GM12878 (cell line): ENCODE results near the gene PPFIA4. TPM values are rescaled to one million over a fixed set of nuclear protein-coding genes. Genes with fewer than 3 reads are reported as not detected.

Experiments
- ATAC-seq: fragments of 200-7000 bp; cut with Tn5 transposase; 3 replicates; pipeline ENCODE4 v1.9.1; 2020; ENCODE audit warnings: mild to moderate bottlenecking, moderate library complexity
- BruUV-seq: library from RNA; stranded (reverse); fragments of 400-500 nt; replicated peaks from 2 replicates; lab custom pipeline; 2021; lab: Mats Ljungman, UMichigan
- CTCF ChIA-PET: fragments of 300-600 bp; sonication (Branson Sonifier 250); formaldehyde crosslinking; extraction: SDS; loops from one replicate; lab custom pipeline; 2021; ENCODE audit warnings: inconsistent platforms; lab: Yijun Ruan, JAX
- POLR2A ChIA-PET: fragments of 350-600 bp; formaldehyde crosslinking; extraction: SDS; loops from one replicate; lab custom pipeline; 2021; ENCODE audit warnings: inconsistent platforms; lab: Charles Lee
- RAD21 ChIA-PET: fragments of 300-600 bp; sonication (Branson Sonifier 250); formaldehyde crosslinking; loops from one replicate; lab custom pipeline; 2023; ENCODE audit warnings: antibody characterized with exemption; ENCODE audit not compliant: unreplicated experiment; lab: Charles Lee
- SMC1A ChIA-PET: fragments of 300-600 bp; sonication (Branson Sonifier 250); formaldehyde crosslinking; loops from one replicate; lab custom pipeline; 2023; ENCODE audit not compliant: unreplicated experiment, uncharacterized antibody; lab: Charles Lee
- DNase-seq: peaks from one replicate; pipeline ENCODE4 v3.0.0-alpha.2; 2011; ENCODE audit warnings: low read depth, low spot score
- FAIRE-seq: peaks from 3 replicates; lab custom pipeline; 2011; peaks lifted over from hg19 to GRCh38; lab: Jason Lieb, UNC
- H2AFZ ChIP-seq: 2 replicates; pipeline ENCODE4 v1.6.0; 2011; ENCODE audit warnings: low read depth, low read length, control low read depth; ENCODE audit not compliant: control insufficient read depth
- H3K27ac ChIP-seq: 2 replicates; pipeline ENCODE4 v1.5.1; 2011; ENCODE audit warnings: control low read depth; ENCODE audit not compliant: control insufficient read depth, insufficient read depth
- H3K27me3 ChIP-seq, 2 experiments: replicated peaks in 1 of 2; 2 replicates each; pipeline versions ENCODE4 v1.6.0 to v1.6.1; 2011; ENCODE audit warnings: low read length in 1 of 2; ENCODE audit not compliant: control insufficient read depth in 2 of 2, insufficient read depth in 2 of 2
- H3K36me3 ChIP-seq, 2 experiments: 2 replicates each; pipeline ENCODE4 v1.5.1; 2011; ENCODE audit warnings: low read length in 1 of 2; ENCODE audit not compliant: control insufficient read depth in 2 of 2, insufficient read depth in 2 of 2
- H3K4me1 ChIP-seq: 2 replicates; pipeline ENCODE4 v1.6.1; 2011; ENCODE audit warnings: mild to moderate bottlenecking, low read length, moderate library complexity, mixed read lengths; ENCODE audit not compliant: control insufficient read depth, insufficient read depth
- H3K4me2 ChIP-seq: 2 replicates; pipeline ENCODE4 v1.6.0; 2011; ENCODE audit warnings: control low read depth; ENCODE audit not compliant: control insufficient read depth, insufficient read depth
- H3K4me3 ChIP-seq: fragments of 200-600 bp; sonication (generic); 2 replicates; pipeline ENCODE4 v1.5.1; 2016
- H3K79me2 ChIP-seq: 2 replicates; pipeline ENCODE4 v1.6.0; 2011; ENCODE audit warnings: low read length; ENCODE audit not compliant: control insufficient read depth, insufficient read depth
- H3K9ac ChIP-seq: 2 replicates; pipeline ENCODE4 v1.8.0; 2011; ENCODE audit warnings: low read length, control low read depth, mixed read lengths; ENCODE audit not compliant: control insufficient read depth, insufficient read depth
- H3K9me3 ChIP-seq: replicated peaks from 3 replicates; pipeline ENCODE4 v1.5.1; 2011; ENCODE audit warnings: mild to moderate bottlenecking, low read length; ENCODE audit not compliant: control insufficient read depth, insufficient read depth
- H4K20me1 ChIP-seq: 2 replicates; pipeline ENCODE4 v1.6.0; 2011; ENCODE audit not compliant: control insufficient read depth, insufficient read depth
- ASH2L ChIP-seq: fragments of 300-600, 200-600 bp; sonication (generic); IDR thresholded peaks from 2 replicates; pipeline ENCODE4 v1.6.1; 2017; ENCODE audit warnings: low read depth, mild to moderate bottlenecking, borderline replicate concordance
- BCLAF1 ChIP-seq: fragments of 450-650 bp; IDR thresholded peaks from 2 replicates; pipeline ENCODE4 v1.6.1; 2017; ENCODE audit warnings: antibody characterized with exemption, mild to moderate bottlenecking, moderate library complexity
- CHD1 ChIP-seq: IDR thresholded peaks from 2 replicates; pipeline ENCODE4 v1.6.1; 2012; ENCODE audit warnings: low read depth, low read length, improper control_type of control experiment
- CREB1 ChIP-seq: IDR thresholded peaks from 2 replicates; pipeline ENCODE4 v1.6.1; 2012; ENCODE audit warnings: low read depth, mild to moderate bottlenecking, inconsistent platforms
- JUNB ChIP-seq: IDR thresholded peaks from 2 replicates; pipeline ENCODE4 v1.6.1; 2016; ENCODE audit warnings: antibody characterized with exemption, mild to moderate bottlenecking
- JUND ChIP-seq: IDR thresholded peaks from 2 replicates; pipeline ENCODE4 v1.6.1; 2012; ENCODE audit warnings: low read depth, mild to moderate bottlenecking, low read length, improper control_type of control experiment, moderate library complexity
- KDM1A ChIP-seq: fragments of 200-600 bp; sonication (generic); IDR thresholded peaks from 2 replicates; pipeline ENCODE4 v1.6.1; 2016; ENCODE audit warnings: borderline replicate concordance
- KLF5 ChIP-seq: fragments of 450-650 bp; IDR thresholded peaks from 2 replicates; pipeline ENCODE4 v1.6.1; 2014; ENCODE audit warnings: mild to moderate bottlenecking; ENCODE audit not compliant: partially characterized antibody
- PAX8 ChIP-seq: fragments of 450-650 bp; IDR thresholded peaks from 2 replicates; pipeline ENCODE4 v1.6.1; 2017; ENCODE audit warnings: mild to moderate bottlenecking, moderate library complexity
- PML ChIP-seq: IDR thresholded peaks from 2 replicates; pipeline ENCODE4 v1.6.1; 2012; ENCODE audit warnings: low read length, inconsistent platforms
- POLR2AphosphoS2 ChIP-seq: IDR thresholded peaks from 2 replicates; pipeline ENCODE4 v1.6.1; 2011; ENCODE audit warnings: low read depth, mild to moderate bottlenecking, low read length, improper control_type of control experiment, moderate library complexity
- RB1 ChIP-seq: fragments of 450-650 bp; formaldehyde crosslinking; IDR thresholded peaks from 2 replicates; pipeline ENCODE4 v1.6.1; 2017; ENCODE audit warnings: mild to moderate bottlenecking, borderline replicate concordance
- SP1 ChIP-seq: IDR thresholded peaks from one replicate; pipeline ENCODE4 v1.6.1; 2011; ENCODE audit warnings: low read depth, low read length
- STAT3 ChIP-seq: IDR thresholded peaks from 2 replicates; pipeline ENCODE4 v1.6.1; 2011; ENCODE audit warnings: low read depth, low read length, improper control_type of control experiment
- TBL1XR1 ChIP-seq: IDR thresholded peaks from 2 replicates; pipeline ENCODE4 v1.6.1; 2012; ENCODE audit warnings: low read depth, low read length, improper control_type of control experiment
- YY1 ChIP-seq: IDR thresholded peaks from 2 replicates; pipeline ENCODE4 v1.6.1; 2011; ENCODE audit warnings: low read depth, mild to moderate bottlenecking, low read length
- ZNF207 ChIP-seq: fragments of 450-650 bp; IDR thresholded peaks from 2 replicates; pipeline ENCODE4 v1.6.1; 2014; ENCODE audit warnings: antibody characterized with exemption, mild to moderate bottlenecking, borderline replicate concordance
- WGBS: methylation state at CpG from one replicate; pipeline ENCODE4 v1.1.6; 2016; ENCODE audit warnings: low lambda C conversion rate; ENCODE audit not compliant: insufficient replicate concordance, insufficient coverage; ENCODE audit errors: missing lambda C conversion rate; 5-methylcytosine and 5-hydroxymethylcytosine counted together
- in situ Hi-C: fragments of 300-500 bp; cut with MboI; formaldehyde crosslinking; loops from 9 replicates; pipeline ENCODE4 v1.14.3; 2018; ENCODE audit warnings: mixed read lengths
- intact Hi-C: fragments of 100-400 bp; cut with micrococcal nuclease; formaldehyde crosslinking; loops from one replicate; pipeline ENCODE4 v1.14.2; 2022; ENCODE audit not compliant: unreplicated experiment
- polyA plus RNA-seq, 11 experiments: library from polyadenylated mRNA; depleted of rRNA in 4 of 11; unstranded in 6 of 11; stranded (reverse) in 5 of 11; fragments of >200 nt; fragmentation: Nextera tagmentation in 4 of 11; fragmentation: Illumina TruSeq in 1 of 11; extraction: Ambion mirVana in 4 of 11; extraction: Trizol in 1 of 11; gene quantifications; 1 replicate in 1 of 11; 2 replicates in 10 of 11; pipeline versions ENCODE4 v1.2.1 to v1.2.3, GENCODE V29; 2011 to 2016; ENCODE audit warnings: inconsistent platforms in 2 of 11, missing spikeins in 2 of 11, low read depth in 1 of 11
- total RNA-seq, 4 experiments: library from RNA; depleted of rRNA in 3 of 4; stranded (reverse); fragments of >200 nt in 3 of 4; fragmentation: Illumina TruSeq in 1 of 4; extraction: Trizol in 1 of 4; gene quantifications; 2 replicates each; pipeline versions ENCODE4 v1.2.1 to v1.2.3, GENCODE V29; 2013 to 2021
- TF ChIP-seq, protein P1 (sequence below): fragments of 450-650 bp; IDR thresholded peaks from 2 replicates; pipeline ENCODE4 v1.6.1; 2016; ENCODE audit warnings: mild to moderate bottlenecking, moderate library complexity, borderline replicate concordance
- TF ChIP-seq, protein P2 (sequence below): IDR thresholded peaks from 2 replicates; pipeline ENCODE4 v1.6.1; 2011; ENCODE audit warnings: borderline replicate concordance, low read depth, mild to moderate bottlenecking, moderate library complexity, mixed read lengths, low read length; ENCODE audit not compliant: insufficient read depth; ENCODE audit errors: extremely low read length

The PPFIA4 gene
- total and polyA plus RNA-seq, 10 of the 15 experiments (the other 5 are each of a cell fraction or from before 2014, with no cell fraction given) = 0.02 to 19.7 (median 0.34) TPM; not detected in 1

- no peaks in the 10 kb centered on the region for H3K4me1 ChIP-seq
- no TSS peak for BruUV-seq
- in situ Hi-C loops = no loop called here
- SMC1A ChIA-PET = interaction anchor here (0.6 to 0.7 kb wide), 2 partner anchors 60 to 149 kb away, joined by 3 read pairs; no protein-coding TSS in a partner anchor
- CTCF ChIA-PET = interaction anchor here (1.2 kb wide), 1 partner anchor 164 kb away, joined by 3 read pairs; no protein-coding TSS in a partner anchor
- H3K9ac ChIP-seq = no peak overlapping the region
- WGBS = 15% methylated on average over 4 of the region's 4 CpGs
- H3K79me2 ChIP-seq = no peaks in the 10 kb centered on the region
- no peaks in the 10 kb centered on the region for H3K36me3 ChIP-seq
- DNase-seq = no peak
- no peak for FAIRE-seq
- intact Hi-C loops = no loop called here
- RAD21 ChIA-PET = no interaction called here
- H3K9me3 ChIP-seq = no peaks in the 10 kb centered on the region
- H3K4me3 ChIP-seq = no peak overlapping the region
- H2AFZ ChIP-seq = no peak overlapping the region
- H3K27me3 ChIP-seq = no peaks in the 10 kb centered on the region; a peak in 3 of 4 replicates
- H3K27ac ChIP-seq = no peak overlapping the region
- no peaks in the 10 kb centered on the region for H4K20me1 ChIP-seq
- TF ChIP-seq POLR2AphosphoS2 = no peak
- no peak for TF ChIP-seq STAT3
- no peak for TF ChIP-seq ZNF207
- no peak for TF ChIP-seq SP1
- TF ChIP-seq, protein P1, sequence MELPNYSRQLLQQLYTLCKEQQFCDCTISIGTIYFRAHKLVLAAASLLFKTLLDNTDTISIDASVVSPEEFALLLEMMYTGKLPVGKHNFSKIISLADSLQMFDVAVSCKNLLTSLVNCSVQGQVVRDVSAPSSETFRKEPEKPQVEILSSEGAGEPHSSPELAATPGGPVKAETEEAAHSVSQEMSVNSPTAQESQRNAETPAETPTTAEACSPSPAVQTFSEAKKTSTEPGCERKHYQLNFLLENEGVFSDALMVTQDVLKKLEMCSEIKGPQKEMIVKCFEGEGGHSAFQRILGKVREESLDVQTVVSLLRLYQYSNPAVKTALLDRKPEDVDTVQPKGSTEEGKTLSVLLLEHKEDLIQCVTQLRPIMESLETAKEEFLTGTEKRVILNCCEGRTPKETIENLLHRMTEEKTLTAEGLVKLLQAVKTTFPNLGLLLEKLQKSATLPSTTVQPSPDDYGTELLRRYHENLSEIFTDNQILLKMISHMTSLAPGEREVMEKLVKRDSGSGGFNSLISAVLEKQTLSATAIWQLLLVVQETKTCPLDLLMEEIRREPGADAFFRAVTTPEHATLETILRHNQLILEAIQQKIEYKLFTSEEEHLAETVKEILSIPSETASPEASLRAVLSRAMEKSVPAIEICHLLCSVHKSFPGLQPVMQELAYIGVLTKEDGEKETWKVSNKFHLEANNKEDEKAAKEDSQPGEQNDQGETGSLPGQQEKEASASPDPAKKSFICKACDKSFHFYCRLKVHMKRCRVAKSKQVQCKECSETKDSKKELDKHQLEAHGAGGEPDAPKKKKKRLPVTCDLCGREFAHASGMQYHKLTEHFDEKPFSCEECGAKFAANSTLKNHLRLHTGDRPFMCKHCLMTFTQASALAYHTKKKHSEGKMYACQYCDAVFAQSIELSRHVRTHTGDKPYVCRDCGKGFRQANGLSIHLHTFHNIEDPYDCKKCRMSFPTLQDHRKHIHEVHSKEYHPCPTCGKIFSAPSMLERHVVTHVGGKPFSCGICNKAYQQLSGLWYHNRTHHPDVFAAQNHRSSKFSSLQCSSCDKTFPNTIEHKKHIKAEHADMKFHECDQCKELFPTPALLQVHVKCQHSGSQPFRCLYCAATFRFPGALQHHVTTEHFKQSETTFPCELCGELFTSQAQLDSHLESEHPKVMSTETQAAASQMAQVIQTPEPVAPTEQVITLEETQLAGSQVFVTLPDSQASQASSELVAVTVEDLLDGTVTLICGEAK = no peak
- TF ChIP-seq JUNB = no peak
- no peak for TF ChIP-seq ASH2L
- no peak for TF ChIP-seq CREB1
- TF ChIP-seq PML = no peak
- no peak for TF ChIP-seq YY1
- no peak for TF ChIP-seq KLF5
- TF ChIP-seq KDM1A = no peak
- TF ChIP-seq, protein P2, sequence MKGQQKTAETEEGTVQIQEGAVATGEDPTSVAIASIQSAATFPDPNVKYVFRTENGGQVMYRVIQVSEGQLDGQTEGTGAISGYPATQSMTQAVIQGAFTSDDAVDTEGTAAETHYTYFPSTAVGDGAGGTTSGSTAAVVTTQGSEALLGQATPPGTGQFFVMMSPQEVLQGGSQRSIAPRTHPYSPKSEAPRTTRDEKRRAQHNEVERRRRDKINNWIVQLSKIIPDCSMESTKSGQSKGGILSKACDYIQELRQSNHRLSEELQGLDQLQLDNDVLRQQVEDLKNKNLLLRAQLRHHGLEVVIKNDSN = no peak
- no peak for TF ChIP-seq RB1
- no peak for TF ChIP-seq PAX8
- no peak for TF ChIP-seq CHD1
- no peak for TF ChIP-seq TBL1XR1
- no peak for TF ChIP-seq JUND
- no peak for TF ChIP-seq BCLAF1
- no peak for ATAC-seq
- H3K4me2 ChIP-seq = no peak overlapping the region
- POLR2A ChIA-PET = no interaction called here
Observed at GRCh38 chr1:203103216-203103615, 76.9 kb downstream of the PPFIA4 start.
